Spinal cord (tissue), 10 donors: Measurements from ENCODE around the gene ADCY7. TPM values are rescaled to one million over a fixed set of nuclear protein-coding genes. Genes with fewer than 3 reads are reported as not detected.

Source experiments
- DNase-seq, 6 donors: peaks; one replicate each; pipeline versions ENCODE4 v3.0.0 to v3.0.0-alpha.2; 2013 to 2015; ENCODE audit warnings: low spot score in 6 of 6, low read depth in 4 of 6
- H3K27ac ChIP-seq: one replicate; pipeline ENCODE4 v1.5.1; 2013; ENCODE audit warnings: low read depth, low read length, control low read depth
- H3K27me3 ChIP-seq: one replicate; pipeline ENCODE4 v1.6.1; 2013; ENCODE audit warnings: low read length; ENCODE audit not compliant: control insufficient read depth, insufficient read depth
- H3K36me3 ChIP-seq: one replicate; pipeline ENCODE4 v1.6.1; 2013; ENCODE audit warnings: low read length; ENCODE audit not compliant: control insufficient read depth, insufficient read depth
- H3K4me1 ChIP-seq: one replicate; pipeline ENCODE4 v1.6.1; 2013; ENCODE audit warnings: low read length; ENCODE audit not compliant: control insufficient read depth, insufficient read depth
- H3K4me3 ChIP-seq: one replicate; pipeline ENCODE4 v1.5.1; 2013; ENCODE audit warnings: low read depth, low read length, control low read depth
- H3K9me3 ChIP-seq: one replicate; pipeline ENCODE4 v1.6.1; 2013; ENCODE audit warnings: low read length; ENCODE audit not compliant: control insufficient read depth, insufficient read depth
- WGBS: methylation state at CpG from one replicate; pipeline ENCODE4 v1.1.5; 2013; ENCODE audit warnings: missing lambda C conversion rate; ENCODE audit not compliant: insufficient coverage; 5-methylcytosine and 5-hydroxymethylcytosine counted together
- polyA plus RNA-seq, 2 donors: library from polyadenylated mRNA; unstranded; fragments of 120-200 nt; gene quantifications; one replicate each; pipeline ENCODE4 v1.2.1, GENCODE V29; 2013; ENCODE audit not compliant: insufficient read length in 2 of 2
- total RNA-seq, 2 donors: library from RNA; depleted of rRNA in 1 of 2; stranded (reverse); fragments of 120-200 nt in 1 of 2; fragments of >200 nt in 1 of 2; gene quantifications; one replicate each; pipeline versions ENCODE4 v1.2.3 to v1.2.4, GENCODE V29; 2013 to 2014
- donor health status: healthy.

Gene ADCY7
- total and polyA plus RNA-seq, 4 donors: 12.4 to 26.0 (median 16.3) TPM

GRCh38 chr16:50265716-50266336 lies 525 bp upstream of the ADCY7 start:
- Histone ChIP-seq H3K9me3 (no peaks in the 10 kb centered on the region), H3K27ac (no peak overlapping the region), H3K4me1 (peaks cover 31% of the 10 kb centered on the region), H3K36me3 (no peaks in the 10 kb centered on the region), H3K4me3 (no peak overlapping the region), H3K27me3 (no peaks in the 10 kb centered on the region)
- WGBS: 68% methylated on average over 7 of the region's 10 CpGs
- DNase-seq: no peak

- no peaks in the 10 kb centered on the region for H3K27me3 ChIP-seq
- no peak overlapping the region for H3K4me3 ChIP-seq
- H3K4me1 ChIP-seq: peaks cover 24% of the 10 kb centered on the region
- no peaks in the 10 kb centered on the region for H3K9me3 ChIP-seq
- 80% methylated on average over 6 of the region's 8 CpGs for WGBS
- H3K36me3 ChIP-seq: no peaks in the 10 kb centered on the region
- no peak overlapping the region for H3K27ac ChIP-seq
- no peak for DNase-seq
Measured at GRCh38 chr16:50267151-50267631, 840 bp downstream of the ADCY7 start.

- no peak overlapping the region for H3K27ac ChIP-seq
- no peaks in the 10 kb centered on the region for H3K9me3 ChIP-seq
- DNase-seq: no peak
- WGBS: 55% methylated on average over 3 of the region's 3 CpGs
- no peak overlapping the region for H3K4me3 ChIP-seq
- peaks cover 24% of the 10 kb centered on the region for H3K4me1 ChIP-seq
- H3K27me3 ChIP-seq: no peaks in the 10 kb centered on the region
- no peaks in the 10 kb centered on the region for H3K36me3 ChIP-seq
Measured at GRCh38 chr16:50267651-50268050, 1.3 kb downstream of the ADCY7 start.

GRCh38 chr16:50268352-50268751 lies 2.0 kb downstream of the ADCY7 start:
- H3K4me1 ChIP-seq: peaks cover 24% of the 10 kb centered on the region
- no peaks in the 10 kb centered on the region for H3K36me3 ChIP-seq
- H3K27ac ChIP-seq: no peak overlapping the region
- H3K4me3 ChIP-seq: no peak overlapping the region
- no peak for DNase-seq
- no peaks in the 10 kb centered on the region for H3K9me3 ChIP-seq
- no peaks in the 10 kb centered on the region for H3K27me3 ChIP-seq
- 89% methylated on average over 5 of the region's 5 CpGs for WGBS

DNA sequence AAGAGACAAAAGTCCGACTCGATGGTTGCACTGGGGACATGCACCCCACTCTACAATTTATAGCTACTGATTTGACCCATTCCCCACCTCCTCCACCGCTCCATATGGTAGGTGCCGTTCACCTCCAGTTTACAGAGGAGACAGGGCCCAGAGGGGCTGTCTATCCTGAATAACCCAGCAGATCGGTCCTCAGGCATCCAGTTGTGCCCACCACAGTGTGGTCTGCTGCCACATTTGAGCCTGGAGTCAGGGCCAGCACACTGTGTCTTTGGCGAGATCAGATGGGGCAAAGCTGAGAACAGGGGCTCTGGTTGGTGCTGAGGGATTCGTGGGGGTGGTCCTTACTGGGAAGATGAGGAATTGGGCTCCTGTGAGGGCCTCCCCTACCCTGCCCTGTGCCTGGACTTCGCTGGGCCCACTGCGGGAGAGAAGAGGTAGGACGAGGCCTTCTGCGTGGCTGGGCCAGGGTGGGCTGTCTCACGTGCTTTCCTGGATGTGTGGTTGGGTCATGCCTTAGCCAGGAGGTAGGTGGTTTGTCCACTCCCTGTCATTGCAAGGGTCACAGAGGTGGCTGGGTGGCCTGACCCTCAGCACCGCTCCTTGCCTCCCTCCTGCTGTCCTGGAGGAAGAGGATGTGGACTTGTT lies 2.8 kb downstream of the ADCY7 start:
- Histone ChIP-seq H3K4me1 (peaks cover 24% of the 10 kb centered on the region), H3K36me3 (no peaks in the 10 kb centered on the region), H3K27me3 (no peaks in the 10 kb centered on the region), H3K9me3 (no peaks in the 10 kb centered on the region), H3K27ac (no peak overlapping the region), H3K4me3 (no peak overlapping the region)
- no peak for DNase-seq
- WGBS: 96% methylated on average over 12 of the region's 13 CpGs

GRCh38 chr16:50269769-50270509 lies 3.6 kb downstream of the ADCY7 start:
- 97% methylated on average over 11 of the region's 12 CpGs for WGBS
- Histone ChIP-seq H3K9me3 (no peaks in the 10 kb centered on the region), H3K36me3 (no peaks in the 10 kb centered on the region), H3K4me1 (peaks cover 25% of the 10 kb centered on the region), H3K27ac (no peak overlapping the region), H3K4me3 (no peak overlapping the region), H3K27me3 (no peaks in the 10 kb centered on the region)
- DNase-seq: no peak

- Histone ChIP-seq H3K4me1 (peaks cover 23% of the 10 kb centered on the region), H3K9me3 (no peaks in the 10 kb centered on the region), H3K36me3 (no peaks in the 10 kb centered on the region), H3K27me3 (no peaks in the 10 kb centered on the region), H3K27ac (no peak overlapping the region), H3K4me3 (no peak overlapping the region)
- WGBS: 97% methylated on average over 12 of the region's 13 CpGs
- DNase-seq: no peak
Measured at GRCh38 chr16:50270510-50271147, 4.3 kb downstream of the ADCY7 start.

- no peak overlapping the region for H3K4me3 ChIP-seq
- DNase-seq: no peak
- no peak overlapping the region for H3K27ac ChIP-seq
- no peaks in the 10 kb centered on the region for H3K27me3 ChIP-seq
- peaks cover 16% of the 10 kb centered on the region for H3K4me1 ChIP-seq
- peaks cover 2% of the 10 kb centered on the region for H3K36me3 ChIP-seq
- H3K9me3 ChIP-seq: no peaks in the 10 kb centered on the region
- WGBS: 84% methylated on average over 10 of the region's 15 CpGs
Measured at GRCh38 chr16:50271148-50272041, 5.0 kb downstream of the ADCY7 start.

- Histone ChIP-seq H3K36me3 (peaks cover 2% of the 10 kb centered on the region), H3K4me3 (no peak overlapping the region), H3K27me3 (no peaks in the 10 kb centered on the region), H3K4me1 (peaks cover 10% of the 10 kb centered on the region), H3K9me3 (no peaks in the 10 kb centered on the region), H3K27ac (no peak overlapping the region)
- DNase-seq: no peak
- 91% methylated on average over 7 of the region's 7 CpGs for WGBS
Measured at GRCh38 chr16:50272111-50272571, 5.8 kb downstream of the ADCY7 start.
